ENCODE measurements around the gene WNT7A.
"Not testable (repeated sequence)": the region's sequence is repeated elsewhere in the genome, so short reads cannot be mapped to it uniquely, and the experiment has no call there.

Gene WNT7A
- 9.3 to 26.8 (median 17.6) reads per million in 3 donors for total RNA-seq

- H3K4me3 ChIP-seq (ENCODE audit: insufficient read depth, low read depth, low read length, poor library complexity, severe bottlenecking) = peak within 1 kb of the TSS; percentile 83
- H3K9me3 ChIP-seq (ENCODE audit: control insufficient read depth, low read length) = no peaks in the 10 kb centered on the region
- H3K36me3 ChIP-seq (ENCODE audit: control insufficient read depth, insufficient read depth, low read length) = no peaks in the 10 kb centered on the region
- no peaks in the 10 kb centered on the region for H3K27me3 ChIP-seq (replicated peaks; ENCODE audit: control insufficient read depth, insufficient read depth, low read length, poor library complexity, severe bottlenecking)
- peak within 1 kb of the TSS; percentile 53 for H3K27ac ChIP-seq (ENCODE audit: insufficient read depth, low read length, poor library complexity, severe bottlenecking)
- peaks cover 16% of the 10 kb centered on the region for H3K4me1 ChIP-seq (ENCODE audit: control insufficient read depth, insufficient read depth, low read length, poor library complexity, severe bottlenecking)
- DNase-seq = peak; percentile 23 to 60 (median 57)
These were observed at the start of gene WNT7A for GRCh38 chr3:13879946-13880810. TSS of gene WNT7A (minus strand) at chr3:13880071. CDS start at chr3:13879816, 255 bp downstream.

DNA sequence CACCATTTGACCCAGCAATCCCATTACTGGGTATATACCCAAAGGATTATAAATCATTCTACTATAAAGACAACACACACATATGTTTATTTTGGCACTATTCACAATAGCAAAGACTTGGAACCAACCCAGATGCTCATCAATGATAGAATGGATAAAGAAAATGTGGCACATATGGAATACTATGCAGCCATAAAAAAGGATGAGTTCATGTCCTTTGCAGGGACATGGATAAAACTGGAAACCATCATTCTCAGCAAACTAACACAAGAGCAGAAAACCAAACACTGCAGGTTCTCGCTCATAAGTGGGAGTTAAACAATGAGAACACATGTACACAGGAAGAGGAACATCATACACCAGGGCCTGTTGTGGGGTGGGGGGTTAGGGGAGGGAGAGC, 48.9 kb upstream of the WNT7A start:
- not testable (repeated sequence) for H3K4me1 ChIP-seq (ENCODE audit: control insufficient read depth, insufficient read depth, low read length, poor library complexity, severe bottlenecking); DNase-seq

GRCh38 chr3:13927295-13927694, 47.4 kb upstream of the WNT7A start:
- Histone ChIP-seq H3K4me1 (ENCODE audit: control insufficient read depth, insufficient read depth, low read length, poor library complexity, severe bottlenecking) (no peaks in the 10 kb centered on the region), H3K27ac (ENCODE audit: insufficient read depth, low read length, poor library complexity, severe bottlenecking) (no peak overlapping the region), H3K36me3 (ENCODE audit: control insufficient read depth, insufficient read depth, low read length) (no peaks in the 10 kb centered on the region), H3K27me3 (replicated peaks; ENCODE audit: control insufficient read depth, insufficient read depth, low read length, poor library complexity, severe bottlenecking) (no peaks in the 10 kb centered on the region), H3K4me3 (ENCODE audit: insufficient read depth, low read depth, low read length, poor library complexity, severe bottlenecking) (no peak overlapping the region), H3K9me3 (ENCODE audit: control insufficient read depth, low read length) (no peaks in the 10 kb centered on the region)
- DNase-seq = no peak

More for the DNA sequence above, 48.9 kb upstream of the WNT7A start:
- not testable (repeated sequence) for H3K36me3 ChIP-seq (ENCODE audit: control insufficient read depth, insufficient read depth, low read length); H3K9me3 ChIP-seq (ENCODE audit: control insufficient read depth, low read length); H3K27me3 ChIP-seq (replicated peaks; ENCODE audit: control insufficient read depth, insufficient read depth, low read length, poor library complexity, severe bottlenecking); H3K27ac ChIP-seq (ENCODE audit: insufficient read depth, low read length, poor library complexity, severe bottlenecking); H3K4me3 ChIP-seq (ENCODE audit: insufficient read depth, low read depth, low read length, poor library complexity, severe bottlenecking)

GRCh38 chr3:13916375-13916774, 36.5 kb upstream of the WNT7A start:
- peaks cover 13% of the 10 kb centered on the region for H3K9me3 ChIP-seq (ENCODE audit: control insufficient read depth, low read length)
- no peak overlapping the region for H3K4me3 ChIP-seq (ENCODE audit: insufficient read depth, low read depth, low read length, poor library complexity, severe bottlenecking)

DNA sequence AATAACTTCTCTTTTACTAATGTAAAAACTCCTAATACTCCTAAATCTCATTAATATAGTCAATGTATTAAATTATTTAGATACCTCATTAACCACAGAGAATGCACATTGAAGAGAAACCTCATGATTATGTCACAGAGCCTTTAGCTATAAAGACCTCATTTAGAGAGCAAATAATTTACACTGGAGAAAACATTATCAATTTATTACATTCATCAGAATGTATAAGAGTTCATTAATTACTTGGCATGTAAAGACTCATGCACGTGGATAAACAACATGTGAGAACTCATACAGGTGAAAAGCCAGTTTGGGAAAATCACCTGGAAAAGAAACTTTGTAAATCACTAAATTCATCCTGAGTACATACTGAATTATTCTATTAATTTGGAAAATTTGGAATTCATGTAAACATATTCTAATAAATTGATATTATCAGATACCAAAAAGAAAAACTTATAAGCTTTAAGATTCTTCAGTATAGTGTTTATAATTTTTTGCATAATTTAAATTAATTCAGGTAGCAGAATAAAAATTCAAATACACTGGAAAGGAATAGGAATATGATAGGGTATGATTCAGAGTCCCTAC, 22.9 kb upstream of the WNT7A start:
- Histone ChIP-seq H3K4me1 (ENCODE audit: control insufficient read depth, insufficient read depth, low read length, poor library complexity, severe bottlenecking) (no peaks in the 10 kb centered on the region), H3K36me3 (ENCODE audit: control insufficient read depth, insufficient read depth, low read length) (no peaks in the 10 kb centered on the region), H3K9me3 (ENCODE audit: control insufficient read depth, low read length) (peaks cover 48% of the 10 kb centered on the region), H3K27ac (ENCODE audit: insufficient read depth, low read length, poor library complexity, severe bottlenecking) (no peak overlapping the region), H3K27me3 (replicated peaks; ENCODE audit: control insufficient read depth, insufficient read depth, low read length, poor library complexity, severe bottlenecking) (no peaks in the 10 kb centered on the region), H3K4me3 (ENCODE audit: insufficient read depth, low read depth, low read length, poor library complexity, severe bottlenecking) (no peak overlapping the region)
- no peak for DNase-seq

More at GRCh38 chr3:13916375-13916774, 36.5 kb upstream of the WNT7A start:
- H3K27ac ChIP-seq (ENCODE audit: insufficient read depth, low read length, poor library complexity, severe bottlenecking) = no peak overlapping the region
- DNase-seq = no peak
- H3K4me1 ChIP-seq (ENCODE audit: control insufficient read depth, insufficient read depth, low read length, poor library complexity, severe bottlenecking) = no peaks in the 10 kb centered on the region
- no peaks in the 10 kb centered on the region for H3K36me3 ChIP-seq (ENCODE audit: control insufficient read depth, insufficient read depth, low read length)
- H3K27me3 ChIP-seq (replicated peaks; ENCODE audit: control insufficient read depth, insufficient read depth, low read length, poor library complexity, severe bottlenecking) = no peaks in the 10 kb centered on the region

- no peaks in the 10 kb centered on the region for H3K4me1 ChIP-seq (ENCODE audit: control insufficient read depth, insufficient read depth, low read length, poor library complexity, severe bottlenecking)
- peaks cover 46% of the 10 kb centered on the region for H3K9me3 ChIP-seq (ENCODE audit: control insufficient read depth, low read length)
- H3K4me3 ChIP-seq (ENCODE audit: insufficient read depth, low read depth, low read length, poor library complexity, severe bottlenecking) = no peak overlapping the region
- no peaks in the 10 kb centered on the region for H3K36me3 ChIP-seq (ENCODE audit: control insufficient read depth, insufficient read depth, low read length)
- no peaks in the 10 kb centered on the region for H3K27me3 ChIP-seq (replicated peaks; ENCODE audit: control insufficient read depth, insufficient read depth, low read length, poor library complexity, severe bottlenecking)
- DNase-seq = no peak
- H3K27ac ChIP-seq (ENCODE audit: insufficient read depth, low read length, poor library complexity, severe bottlenecking) = no peak overlapping the region
These were observed 22.2 kb upstream of the WNT7A start for GRCh38 chr3:13901935-13902584.

DNA sequence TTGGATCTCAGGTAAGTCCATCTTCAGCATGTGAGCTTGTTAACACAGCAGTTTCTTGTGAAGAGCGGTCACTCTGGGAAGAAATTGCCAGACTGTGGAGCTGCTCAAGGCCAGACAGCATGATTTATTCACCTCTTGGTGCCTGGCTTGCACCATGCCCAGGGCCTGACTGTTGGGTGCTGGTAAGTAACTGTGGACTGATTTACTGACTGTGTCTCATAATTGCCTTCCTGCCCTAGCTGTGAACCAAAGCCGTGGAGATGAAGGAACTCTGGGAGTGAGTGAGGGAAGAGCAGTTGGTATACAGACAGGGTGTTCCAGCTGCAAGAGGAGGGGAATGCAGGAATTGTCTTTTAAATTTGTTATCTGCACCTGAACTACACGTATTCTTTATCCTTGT, 18.5 kb upstream of the WNT7A start:
- Histone ChIP-seq H3K36me3 (ENCODE audit: control insufficient read depth, insufficient read depth, low read length) (no peaks in the 10 kb centered on the region), H3K4me3 (ENCODE audit: insufficient read depth, low read depth, low read length, poor library complexity, severe bottlenecking) (no peak overlapping the region), H3K4me1 (ENCODE audit: control insufficient read depth, insufficient read depth, low read length, poor library complexity, severe bottlenecking) (peaks cover 3% of the 10 kb centered on the region), H3K9me3 (ENCODE audit: control insufficient read depth, low read length) (peaks cover 24% of the 10 kb centered on the region), H3K27ac (ENCODE audit: insufficient read depth, low read length, poor library complexity, severe bottlenecking) (no peak overlapping the region), H3K27me3 (replicated peaks; ENCODE audit: control insufficient read depth, insufficient read depth, low read length, poor library complexity, severe bottlenecking) (no peaks in the 10 kb centered on the region)
- no peak for DNase-seq

DNA sequence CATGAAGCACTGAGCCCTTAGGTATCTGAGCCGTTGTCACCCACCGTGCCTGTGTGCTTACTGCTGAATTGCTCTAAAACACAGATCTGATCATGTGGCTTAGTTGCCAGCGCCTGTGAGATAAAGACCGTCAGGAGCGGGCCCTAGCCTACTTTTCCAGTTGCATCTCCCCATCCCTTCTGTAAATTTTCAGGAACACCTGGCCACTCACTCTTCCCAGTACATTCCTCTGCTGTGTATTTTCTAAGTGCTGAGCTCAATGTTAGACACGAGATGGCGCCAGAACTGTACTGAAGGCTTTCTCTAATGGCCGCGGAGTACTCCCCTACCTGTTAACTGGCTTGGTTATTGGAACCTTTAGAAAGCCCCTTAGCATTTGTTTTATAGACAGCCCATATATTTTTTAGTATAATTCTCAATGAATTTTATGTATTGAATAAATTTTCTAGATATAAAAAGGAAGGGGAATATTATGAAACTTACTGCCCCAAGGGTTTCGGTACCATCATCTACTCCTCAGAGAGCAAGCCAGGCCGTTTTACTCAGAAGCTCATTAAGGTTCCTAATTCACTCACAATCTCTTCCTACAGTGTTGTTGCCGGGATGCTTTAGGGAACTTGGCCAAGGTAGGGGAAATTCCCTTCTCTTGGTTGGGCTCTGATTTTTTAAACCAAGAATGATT, 16.7 kb upstream of the WNT7A start:
- H3K4me1 ChIP-seq (ENCODE audit: control insufficient read depth, insufficient read depth, low read length, poor library complexity, severe bottlenecking) = peaks cover 5% of the 10 kb centered on the region
- H3K27ac ChIP-seq (ENCODE audit: insufficient read depth, low read length, poor library complexity, severe bottlenecking) = no peak overlapping the region
- peaks cover 13% of the 10 kb centered on the region for H3K9me3 ChIP-seq (ENCODE audit: control insufficient read depth, low read length)
- no peaks in the 10 kb centered on the region for H3K27me3 ChIP-seq (replicated peaks; ENCODE audit: control insufficient read depth, insufficient read depth, low read length, poor library complexity, severe bottlenecking)
- H3K36me3 ChIP-seq (ENCODE audit: control insufficient read depth, insufficient read depth, low read length) = no peaks in the 10 kb centered on the region
- no peak overlapping the region for H3K4me3 ChIP-seq (ENCODE audit: insufficient read depth, low read depth, low read length, poor library complexity, severe bottlenecking)
- DNase-seq = peak in 1 of 3 donors; percentile 45

DNA sequence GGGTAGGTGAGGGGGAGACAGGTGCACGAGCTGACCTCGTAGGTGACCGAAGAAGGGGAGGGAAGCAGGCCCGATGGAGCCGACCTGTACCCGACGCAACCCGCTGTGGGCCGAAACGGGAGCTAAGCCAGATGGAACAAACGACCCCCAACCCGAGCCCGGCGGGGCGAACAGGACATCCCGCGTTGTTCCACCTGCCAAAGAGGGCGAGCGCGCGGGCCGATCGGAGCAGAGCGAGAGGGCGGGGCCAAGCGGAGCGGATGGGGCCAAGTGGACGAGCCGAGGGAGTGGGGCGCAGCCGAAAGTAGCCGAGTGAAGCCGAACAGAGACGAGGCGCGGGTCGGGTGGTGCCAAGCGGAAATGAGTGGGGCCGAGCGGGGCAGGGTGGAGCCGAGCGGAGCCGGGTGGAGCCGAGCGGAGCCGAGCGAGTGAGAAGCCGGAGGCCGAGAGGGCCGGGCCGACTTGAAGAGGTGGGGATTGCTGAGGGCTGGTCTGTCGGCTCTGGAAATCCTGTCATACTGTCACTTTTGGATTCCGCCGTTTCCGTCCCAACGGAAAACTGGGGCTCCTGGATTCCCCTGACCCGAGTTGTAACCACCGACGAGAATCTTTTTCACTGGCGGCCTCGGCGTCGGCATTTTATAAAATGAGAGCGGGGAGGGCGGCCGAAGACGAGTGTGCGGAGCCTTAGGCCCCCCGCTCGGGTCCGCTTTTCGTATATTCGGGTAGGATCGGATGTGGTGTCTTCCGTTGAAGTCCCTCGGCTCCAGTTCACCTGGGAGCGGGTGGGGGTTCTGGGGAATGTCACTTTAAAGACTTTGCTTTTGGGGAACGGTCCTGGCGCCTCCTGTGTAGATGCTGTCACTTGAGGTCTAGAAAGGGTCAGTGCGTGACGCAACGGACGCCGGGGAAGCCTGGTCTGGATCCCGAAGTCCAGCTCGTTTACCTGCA, 15.6 kb upstream of the WNT7A start:
- peaks cover 17% of the 10 kb centered on the region for H3K4me1 ChIP-seq (ENCODE audit: control insufficient read depth, insufficient read depth, low read length, poor library complexity, severe bottlenecking)
- peak overlapping the region; percentile 73 for H3K27ac ChIP-seq (ENCODE audit: insufficient read depth, low read length, poor library complexity, severe bottlenecking)
- H3K36me3 ChIP-seq (ENCODE audit: control insufficient read depth, insufficient read depth, low read length) = no peaks in the 10 kb centered on the region
- peak overlapping the region; percentile 60 for H3K4me3 ChIP-seq (ENCODE audit: insufficient read depth, low read depth, low read length, poor library complexity, severe bottlenecking)
- DNase-seq = peak; percentile 82 to 91 (median 89)
- peaks cover 4% of the 10 kb centered on the region for H3K9me3 ChIP-seq (ENCODE audit: control insufficient read depth, low read length)
- H3K27me3 ChIP-seq (replicated peaks; ENCODE audit: control insufficient read depth, insufficient read depth, low read length, poor library complexity, severe bottlenecking) = no peaks in the 10 kb centered on the region
